Lung (tissue), 12 donors: ENCODE data around the gene JMJD8. TPM values are rescaled to one million over a fixed set of nuclear protein-coding genes. Genes with fewer than 3 reads are reported as not detected.

Experiments used
- ATAC-seq: fragments of 200-7000 bp; cut with Tn5 transposase; one replicate; pipeline ENCODE4 v1.9.1; 2020; ENCODE audit warnings: moderate number of reproducible peaks; ENCODE audit not compliant: insufficient read depth, low FRiP score
- DNase-seq, 3 donors: peaks; one replicate each; pipeline ENCODE4 v3.0.0-alpha.2; 2013 to 2017
- H3K27ac ChIP-seq, 2 donors: one replicate each; pipeline ENCODE4 v1.5.1; 2013; ENCODE audit warnings: mild to moderate bottlenecking in 2 of 2, moderate library complexity in 2 of 2, control low read depth in 1 of 2, inconsistent platforms in 1 of 2, low read depth in 1 of 2, low read length in 1 of 2
- H3K27me3 ChIP-seq, 3 donors: one replicate each; pipeline ENCODE4 v1.5.1; 2013; ENCODE audit warnings: low read length in 2 of 3; ENCODE audit not compliant: control insufficient read depth in 3 of 3, insufficient read depth in 3 of 3
- H3K36me3 ChIP-seq, 4 donors: one replicate each; pipeline ENCODE4 v1.5.1; 2013; ENCODE audit warnings: low read length in 4 of 4, mild to moderate bottlenecking in 1 of 4, moderate library complexity in 1 of 4; ENCODE audit not compliant: control insufficient read depth in 4 of 4, insufficient read depth in 4 of 4
- H3K4me1 ChIP-seq, 5 donors: one replicate each; pipeline ENCODE4 v1.5.1; 2013; ENCODE audit warnings: low read length in 5 of 5, mild to moderate bottlenecking in 2 of 5, moderate library complexity in 1 of 5; ENCODE audit not compliant: control insufficient read depth in 5 of 5, insufficient read depth in 5 of 5
- H3K4me3 ChIP-seq: one replicate; pipeline ENCODE4 v1.5.1; 2013; ENCODE audit warnings: mild to moderate bottlenecking, control low read depth, moderate library complexity
- H3K9ac ChIP-seq, 2 donors: one replicate each; pipeline ENCODE4 v1.5.1; 2013; ENCODE audit warnings: low read length in 2 of 2, control low read depth in 1 of 2; ENCODE audit not compliant: insufficient read depth in 1 of 2
- H3K9me3 ChIP-seq, 4 donors: one replicate each; pipeline ENCODE4 v1.5.1; 2013; ENCODE audit warnings: low read length in 3 of 4, mild to moderate bottlenecking in 1 of 4, moderate library complexity in 1 of 4; ENCODE audit not compliant: control insufficient read depth in 4 of 4, insufficient read depth in 3 of 4
- WGBS, 2 donors: extraction: QIAGEN DNeasy Blood & Tissue Kit; methylation state at CpG; one replicate each; pipeline ENCODE4 v1.1.7; 2013; 5-methylcytosine and 5-hydroxymethylcytosine counted together
- polyA plus RNA-seq, 2 donors: library from polyadenylated mRNA; stranded (reverse); fragments of 200-250 nt; gene quantifications; one replicate each; pipeline ENCODE4 v1.2.1, GENCODE V29; 2013
- total RNA-seq, 2 donors: library from RNA; depleted of rRNA in 1 of 2; stranded (reverse); fragments of >200 nt in 1 of 2; gene quantifications; one replicate each; pipeline ENCODE4 v1.2.1, GENCODE V29; 2014 to 2021
- TF ChIP-seq, protein P1 (sequence below): IDR thresholded peaks from 2 replicates; pipeline ENCODE4 v1.5.1; 2012; ENCODE audit warnings: mild to moderate bottlenecking; ENCODE audit errors: control extremely low read depth, extremely low read depth
- donor health status: control.
- donor health status: control.
- donor health status: Bipolar disorder and iron deficiency.
- donor health status: healthy.
- donor health status: DM: yes; HTN: yes; CAD: no.

JMJD8 gene
- total and polyA plus RNA-seq, 4 donors: 32.5 to 90.3 (median 57.9) TPM

DNA sequence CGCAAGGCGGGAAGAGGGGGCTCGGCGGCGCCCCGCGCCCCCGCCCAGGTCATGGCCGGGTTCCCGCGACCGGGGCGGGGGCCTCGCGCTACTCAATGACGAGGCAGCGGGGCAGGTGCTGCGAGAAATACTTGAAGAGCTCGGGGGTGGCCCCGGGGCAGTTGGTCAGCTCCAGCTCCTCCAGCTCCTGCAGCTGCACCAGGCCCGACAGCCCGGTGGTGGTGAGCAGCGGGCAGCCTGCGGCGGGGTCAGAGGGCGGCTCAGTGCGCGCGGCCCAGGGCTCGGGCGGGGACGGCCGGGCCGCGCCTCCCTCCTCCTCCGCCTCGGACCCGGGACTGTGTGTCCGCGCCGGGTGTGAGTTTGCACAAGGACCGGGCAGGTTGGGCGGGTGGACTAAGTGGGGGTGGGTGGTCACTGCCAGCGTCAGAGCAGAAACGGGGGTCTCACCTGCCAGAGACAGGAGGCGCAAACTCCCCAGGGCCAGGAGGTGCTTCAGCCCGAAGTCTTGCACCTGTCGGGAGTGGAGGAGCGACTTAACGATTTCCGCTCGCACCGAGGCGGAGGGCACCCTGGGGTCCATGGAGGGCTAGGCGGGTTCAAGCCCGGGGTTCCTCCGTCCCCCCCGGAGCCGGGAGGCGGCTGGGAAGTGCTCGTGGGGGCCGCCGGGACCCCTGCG is 10.2 kb upstream of the JMJD8 start:
- TF ChIP-seq, protein P1, sequence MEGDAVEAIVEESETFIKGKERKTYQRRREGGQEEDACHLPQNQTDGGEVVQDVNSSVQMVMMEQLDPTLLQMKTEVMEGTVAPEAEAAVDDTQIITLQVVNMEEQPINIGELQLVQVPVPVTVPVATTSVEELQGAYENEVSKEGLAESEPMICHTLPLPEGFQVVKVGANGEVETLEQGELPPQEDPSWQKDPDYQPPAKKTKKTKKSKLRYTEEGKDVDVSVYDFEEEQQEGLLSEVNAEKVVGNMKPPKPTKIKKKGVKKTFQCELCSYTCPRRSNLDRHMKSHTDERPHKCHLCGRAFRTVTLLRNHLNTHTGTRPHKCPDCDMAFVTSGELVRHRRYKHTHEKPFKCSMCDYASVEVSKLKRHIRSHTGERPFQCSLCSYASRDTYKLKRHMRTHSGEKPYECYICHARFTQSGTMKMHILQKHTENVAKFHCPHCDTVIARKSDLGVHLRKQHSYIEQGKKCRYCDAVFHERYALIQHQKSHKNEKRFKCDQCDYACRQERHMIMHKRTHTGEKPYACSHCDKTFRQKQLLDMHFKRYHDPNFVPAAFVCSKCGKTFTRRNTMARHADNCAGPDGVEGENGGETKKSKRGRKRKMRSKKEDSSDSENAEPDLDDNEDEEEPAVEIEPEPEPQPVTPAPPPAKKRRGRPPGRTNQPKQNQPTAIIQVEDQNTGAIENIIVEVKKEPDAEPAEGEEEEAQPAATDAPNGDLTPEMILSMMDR: no peak
- no peak overlapping the region for H3K9ac ChIP-seq
- H3K27me3 ChIP-seq: peaks cover 0 to 36% (median 25%) of the 10 kb centered on the region in 3 donors
- DNase-seq (no peak), ATAC-seq (no peak)
- peaks cover 0 to 8% (median 0%) of the 10 kb centered on the region in 4 donors for H3K9me3 ChIP-seq
- no peaks in the 10 kb centered on the region for H3K36me3 ChIP-seq
- 2 to 3% methylated on average over 54 to 64 of the region's 64 CpGs for WGBS, 2 donors
- peaks cover 0 to 22% (median 5%) of the 10 kb centered on the region in 5 donors for H3K4me1 ChIP-seq
- H3K27ac ChIP-seq: no peak overlapping the region
- H3K4me3 ChIP-seq: no peak overlapping the region

DNA sequence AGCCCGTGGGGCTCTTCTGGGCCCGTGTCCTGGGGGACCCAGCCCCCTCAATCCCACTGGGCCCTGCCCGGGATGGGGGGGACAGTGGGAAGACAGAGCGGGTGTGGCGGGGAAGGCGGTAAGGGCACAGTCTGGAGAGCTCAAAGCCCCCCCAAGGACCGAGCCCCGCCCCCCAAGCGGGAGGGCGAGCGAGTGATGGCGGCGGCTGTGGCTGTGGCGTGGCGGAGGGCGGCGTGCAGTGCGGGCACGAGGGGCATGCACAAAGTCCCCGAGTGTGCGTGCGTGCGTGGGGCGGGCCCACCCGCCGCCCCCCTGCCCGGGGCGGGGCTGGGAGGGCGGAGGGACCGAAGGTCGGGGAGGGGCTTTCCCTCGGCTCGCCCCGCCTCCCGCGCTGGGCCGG is 9.6 kb upstream of the JMJD8 start:
- WGBS, 2 donors: 3 to 8% methylated on average over 15 to 37 of the region's 37 CpGs
- H3K4me1 ChIP-seq: peaks cover 0 to 27% (median 9%) of the 10 kb centered on the region in 5 donors
- no peak overlapping the region for H3K27ac ChIP-seq
- no peak overlapping the region for H3K4me3 ChIP-seq
- TF ChIP-seq, protein P1: no peak
- peaks cover 0 to 8% (median 0%) of the 10 kb centered on the region in 4 donors for H3K9me3 ChIP-seq
- no peak for DNase-seq
- peaks cover 0 to under 1% (median 0%) of the 10 kb centered on the region in 4 donors for H3K36me3 ChIP-seq
- ATAC-seq: no peak
- no peak overlapping the region for H3K9ac ChIP-seq
- H3K27me3 ChIP-seq: peaks cover 0 to 35% (median 25%) of the 10 kb centered on the region in 3 donors

DNA sequence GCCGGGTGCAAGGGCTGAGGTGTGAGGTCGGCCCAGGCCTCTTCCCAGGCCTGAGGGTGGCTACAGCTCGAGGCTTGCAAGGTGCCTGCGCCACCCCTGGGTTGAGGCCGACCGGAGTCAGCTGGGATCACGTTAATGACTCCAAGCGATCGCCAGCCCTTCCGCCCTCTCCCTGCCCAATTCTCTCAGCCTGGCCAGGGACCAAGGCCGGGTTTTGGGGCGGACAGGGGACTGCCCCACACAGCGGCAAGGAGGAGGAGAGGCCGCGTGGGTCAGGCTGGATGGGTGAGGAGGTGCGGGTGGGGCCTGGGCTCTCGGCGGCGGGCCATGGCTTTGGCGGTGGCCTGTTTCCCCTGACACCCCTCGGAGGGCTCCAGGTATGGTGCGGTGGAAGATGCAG is 9.2 kb upstream of the JMJD8 start:
- no peak overlapping the region for H3K27ac ChIP-seq
- peaks cover 0 to 2% (median 0%) of the 10 kb centered on the region in 4 donors for H3K36me3 ChIP-seq
- peaks cover 0 to 8% (median 0%) of the 10 kb centered on the region in 4 donors for H3K9me3 ChIP-seq
- H3K4me3 ChIP-seq: no peak overlapping the region
- ATAC-seq (no peak), DNase-seq (no peak)
- peaks cover 0 to 29% (median 12%) of the 10 kb centered on the region in 5 donors for H3K4me1 ChIP-seq
- H3K9ac ChIP-seq: no peak overlapping the region
- WGBS, 2 donors: 43 to 45% methylated on average over 22 of the region's 22 CpGs
- TF ChIP-seq, protein P1: no peak
- peaks cover 0 to 35% (median 25%) of the 10 kb centered on the region in 3 donors for H3K27me3 ChIP-seq
